Caki2 (cell line): ENCODE results near the gene PDGFD. TPM values are rescaled to one million over a fixed set of nuclear protein-coding genes. Genes with fewer than 3 reads are reported as not detected.

ENCODE experiments used
- DNase-seq: peaks from one replicate; pipeline ENCODE4 v3.0.0-alpha.2; 2015; ENCODE audit warnings: low read depth
- in situ Hi-C: cut with HindIII; loops from 2 replicates; pipeline ENCODE4 v1.10.0; 2016; ENCODE audit warnings: low sequenced_read_pairs, low pct_unique_long_range_greater_than_20kb, mixed read lengths
- total RNA-seq: library from RNA; depleted of rRNA; stranded (reverse); fragments of >200 nt; shearing (Covaris generic); gene quantifications from 2 replicates; pipeline ENCODE4 v1.2.3, GENCODE V29; 2014; ENCODE audit warnings: low replicate concordance

Gene PDGFD
- total RNA-seq, 1 experiment from 2014 or later = 13.1 TPM

GRCh38 chr11:104148706-104149105 lies 15.2 kb downstream of the PDGFD start:
- in situ Hi-C loops = no loop called here
- no peak for DNase-seq

- DNase-seq = no peak
These were observed 15.9 kb downstream of the PDGFD start for GRCh38 chr11:104148074-104148473.

DNA sequence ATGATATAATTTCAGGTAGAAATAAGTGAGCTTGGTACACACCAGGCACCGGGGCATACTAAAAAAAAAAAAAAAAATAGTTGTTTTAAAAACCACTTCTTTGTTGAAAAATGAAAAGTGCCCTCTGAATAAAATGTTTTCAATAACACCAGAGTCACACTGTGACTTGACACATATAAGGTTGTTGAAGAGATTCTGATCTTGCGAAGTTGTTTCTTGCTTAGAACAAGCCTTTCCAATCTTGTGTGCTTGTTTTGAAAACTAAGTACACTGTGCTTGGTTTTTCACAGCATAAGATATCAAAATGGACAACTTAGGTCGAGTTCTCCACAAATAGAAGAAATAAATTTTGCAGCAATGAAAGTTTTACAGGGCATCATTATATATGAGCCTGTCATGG lies 17.0 kb downstream of the PDGFD start:
- in situ Hi-C loops = no loop called here
- DNase-seq = no peak

More at GRCh38 chr11:104148074-104148473, 15.9 kb downstream of the PDGFD start:
- in situ Hi-C loops = no loop called here

GRCh38 chr11:104146421-104146820 lies 17.5 kb downstream of the PDGFD start:
- in situ Hi-C loops = no loop called here
- no peak for DNase-seq

- in situ Hi-C loops = no loop called here
- no peak for DNase-seq
These were observed 18.9 kb downstream of the PDGFD start for GRCh38 chr11:104145062-104145461.

GRCh38 chr11:104142698-104143097 lies 21.2 kb downstream of the PDGFD start:
- in situ Hi-C loops = no loop called here

GRCh38 chr11:104136861-104137260 lies 27.1 kb downstream of the PDGFD start:
- in situ Hi-C loops = no loop called here
- no peak for DNase-seq

More at GRCh38 chr11:104142698-104143097, 21.2 kb downstream of the PDGFD start:
- DNase-seq = no peak

DNA sequence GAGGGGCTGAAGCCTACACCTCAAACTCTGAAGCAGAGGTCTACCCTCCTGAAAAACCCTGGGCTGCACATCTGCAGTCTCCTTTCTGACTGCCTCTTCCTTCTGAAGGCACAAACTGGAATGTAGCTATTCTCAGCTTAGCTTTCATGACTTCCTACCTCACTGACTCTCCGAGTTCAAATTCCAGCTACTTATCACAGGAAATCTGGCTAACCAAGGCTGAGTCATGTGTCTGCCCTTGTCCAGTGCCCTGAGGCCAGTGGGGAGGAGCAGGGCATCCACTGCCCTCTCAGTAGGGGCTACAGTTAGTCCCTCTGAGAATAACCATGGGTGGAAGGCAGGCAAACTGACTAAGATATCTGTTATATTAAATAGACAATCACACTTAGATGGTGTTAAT lies 29.2 kb downstream of the PDGFD start:
- no peak for DNase-seq
- in situ Hi-C loops = no loop called here

DNA sequence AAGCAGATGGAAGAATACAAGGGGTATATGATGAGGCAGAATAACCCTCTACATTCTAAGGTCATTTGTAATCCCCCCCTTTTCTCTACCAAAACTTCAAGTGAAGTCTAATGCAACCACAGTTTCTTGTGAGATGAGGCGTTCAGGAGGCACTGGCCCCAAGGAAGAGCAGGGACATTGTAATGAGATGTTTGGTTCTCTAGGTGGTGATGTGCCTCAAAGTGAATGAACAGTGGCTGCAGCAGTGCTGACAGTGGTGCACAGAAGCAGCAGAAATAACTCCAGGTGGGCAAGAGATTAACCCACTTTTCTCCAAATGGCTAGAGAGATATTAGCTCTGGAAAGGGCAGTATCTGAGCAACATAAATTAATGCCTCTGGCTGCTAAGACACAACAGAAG lies 33.8 kb downstream of the PDGFD start:
- DNase-seq = no peak
- in situ Hi-C loops = no loop called here

DNA sequence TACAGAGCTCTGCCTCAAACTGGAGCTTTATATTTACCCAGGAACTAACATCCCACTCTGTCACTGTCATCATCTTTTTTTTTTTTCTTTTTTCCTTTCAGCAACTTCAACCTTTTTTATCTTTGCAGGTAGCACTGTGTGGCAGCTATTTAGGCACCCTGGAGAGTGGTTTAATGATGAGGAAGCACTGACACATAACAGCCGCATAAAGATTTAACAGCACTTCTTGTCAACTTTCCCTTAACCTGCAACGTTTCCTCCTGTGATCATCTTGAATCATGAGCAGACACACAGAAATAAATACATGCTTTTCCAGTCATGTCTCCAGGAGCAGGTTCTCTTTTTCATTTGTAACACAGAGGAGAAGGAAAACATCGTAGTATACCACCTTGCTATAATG lies 34.8 kb downstream of the PDGFD start:
- DNase-seq = no peak
- in situ Hi-C loops = no loop called here

DNA sequence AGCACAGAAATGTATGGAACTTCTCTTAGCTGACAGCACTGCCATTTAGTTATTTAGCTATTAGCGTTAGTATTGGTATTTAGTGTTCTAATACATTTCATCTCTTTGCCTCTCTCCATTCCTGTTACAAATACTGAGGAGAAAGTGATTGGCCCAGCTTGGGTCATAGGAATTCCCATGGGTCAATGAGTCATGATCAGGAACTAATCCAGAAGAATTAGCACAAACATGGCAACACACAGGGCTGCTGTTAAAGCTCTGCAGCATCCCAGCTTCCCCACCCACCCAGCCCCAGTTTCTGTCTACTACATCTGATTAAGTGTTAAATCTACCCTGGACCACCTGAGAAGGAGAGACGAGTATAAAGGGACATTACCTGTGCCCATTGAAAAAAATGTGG lies 36.1 kb downstream of the PDGFD start:
- DNase-seq = no peak
- in situ Hi-C loops = no loop called here

GRCh38 chr11:104126464-104126863 lies 37.5 kb downstream of the PDGFD start:
- no peak for DNase-seq
- in situ Hi-C loops = no loop called here

DNA sequence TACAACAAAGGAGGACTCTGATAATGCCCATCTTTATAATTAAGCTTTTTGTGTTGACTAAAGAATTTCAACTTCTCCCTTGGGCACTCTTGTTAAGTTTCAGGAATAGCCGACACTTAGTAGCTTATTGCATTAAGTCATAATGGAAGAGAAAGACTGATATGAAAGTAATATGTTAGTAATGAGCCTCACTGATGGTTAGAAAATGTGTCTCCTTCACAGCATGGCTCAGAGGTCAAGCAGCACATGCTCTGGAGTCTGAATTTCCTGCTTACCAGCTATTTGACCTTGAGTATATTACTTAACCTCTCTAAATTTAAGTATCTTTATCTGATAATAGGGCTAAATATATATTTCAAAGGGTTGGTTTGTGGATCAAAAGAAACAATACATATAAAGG lies 39.0 kb downstream of the PDGFD start:
- in situ Hi-C loops = no loop called here
- no peak for DNase-seq

DNA sequence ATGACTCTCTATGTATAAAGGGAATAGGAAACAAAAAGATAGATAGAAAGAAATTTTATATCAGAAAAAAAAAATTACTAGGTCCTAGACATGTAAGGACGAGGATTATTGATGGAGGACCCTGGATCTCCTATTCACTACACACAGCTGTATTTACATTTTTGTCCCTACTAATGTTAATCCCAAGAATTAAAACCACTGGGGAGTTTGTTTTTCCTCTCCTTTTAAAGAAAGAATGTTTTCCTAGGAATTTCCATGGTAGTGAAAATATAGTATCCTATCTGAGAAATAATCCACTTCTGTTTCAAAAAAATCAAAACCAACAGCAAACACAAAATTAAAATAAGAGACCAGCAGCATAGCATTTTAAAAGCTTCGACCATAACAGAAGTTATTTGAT lies 41.1 kb downstream of the PDGFD start:
- DNase-seq = no peak
- in situ Hi-C loops = no loop called here

- DNase-seq = no peak
- in situ Hi-C loops = no loop called here
These were observed 41.8 kb downstream of the PDGFD start for GRCh38 chr11:104122011-104122635.

GRCh38 chr11:104120493-104121137 lies 43.3 kb downstream of the PDGFD start:
- in situ Hi-C loops = no loop called here
- DNase-seq = no peak

- in situ Hi-C loops = no loop called here
- DNase-seq = no peak
These were observed 45.7 kb downstream of the PDGFD start for GRCh38 chr11:104118105-104118744.

GRCh38 chr11:104113541-104113940 lies 50.4 kb downstream of the PDGFD start:
- DNase-seq = no peak
- in situ Hi-C loops = no loop called here

DNA sequence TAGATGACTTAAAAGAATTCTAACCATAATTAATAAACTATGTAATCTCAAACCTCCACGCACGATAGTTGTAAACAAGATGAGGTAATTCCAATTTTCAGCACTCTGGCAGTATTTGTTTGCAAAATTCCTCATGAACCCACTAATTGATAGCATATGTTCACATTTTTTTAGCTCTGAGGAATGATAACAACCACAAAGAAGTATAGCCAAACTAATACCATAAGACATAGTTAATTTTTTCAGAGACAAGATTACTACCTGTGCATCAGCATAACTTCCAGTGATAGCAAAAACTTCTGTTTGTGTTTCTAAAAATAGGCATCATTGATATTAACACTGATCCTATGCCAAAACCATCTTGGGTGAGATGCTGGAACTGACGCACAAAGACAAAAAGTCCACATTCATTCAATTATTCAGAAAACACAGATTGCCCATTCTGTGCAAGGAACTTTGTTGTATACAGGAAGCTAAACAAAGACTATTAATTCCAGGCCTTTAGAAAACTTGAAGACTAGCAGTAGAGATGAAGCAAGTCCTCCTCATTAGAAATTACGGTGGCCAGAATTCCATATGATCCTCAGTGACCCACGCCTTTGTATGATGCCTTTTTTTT lies 57.7 kb downstream of the PDGFD start:
- in situ Hi-C loops = no loop called here
- no peak for DNase-seq
